GM12878 (cell line): ENCODE measurements around the gene FTO. TPM values are rescaled to one million over a fixed set of nuclear protein-coding genes. Genes with fewer than 3 reads are reported as not detected.

Experiments used
- ATAC-seq: fragments of 200-7000 bp; cut with Tn5 transposase; 3 replicates; pipeline ENCODE4 v1.9.1; 2020; ENCODE audit warnings: mild to moderate bottlenecking, moderate library complexity
- BruUV-seq: library from RNA; stranded (reverse); fragments of 400-500 nt; replicated peaks from 2 replicates; lab custom pipeline; 2021; lab: Mats Ljungman, UMichigan
- CTCF ChIA-PET: fragments of 300-600 bp; sonication (Branson Sonifier 250); formaldehyde crosslinking; extraction: SDS; loops from one replicate; lab custom pipeline; 2021; ENCODE audit warnings: inconsistent platforms; lab: Yijun Ruan, JAX
- POLR2A ChIA-PET: fragments of 350-600 bp; formaldehyde crosslinking; extraction: SDS; loops from one replicate; lab custom pipeline; 2021; ENCODE audit warnings: inconsistent platforms; lab: Charles Lee
- RAD21 ChIA-PET: fragments of 300-600 bp; sonication (Branson Sonifier 250); formaldehyde crosslinking; loops from one replicate; lab custom pipeline; 2023; ENCODE audit warnings: antibody characterized with exemption; ENCODE audit not compliant: unreplicated experiment; lab: Charles Lee
- SMC1A ChIA-PET: fragments of 300-600 bp; sonication (Branson Sonifier 250); formaldehyde crosslinking; loops from one replicate; lab custom pipeline; 2023; ENCODE audit not compliant: unreplicated experiment, uncharacterized antibody; lab: Charles Lee
- DNase-seq: peaks from one replicate; pipeline ENCODE4 v3.0.0-alpha.2; 2011; ENCODE audit warnings: low read depth, low spot score
- FAIRE-seq: peaks from 3 replicates; lab custom pipeline; 2011; peaks lifted over from hg19 to GRCh38; lab: Jason Lieb, UNC
- H2AFZ ChIP-seq: 2 replicates; pipeline ENCODE4 v1.6.0; 2011; ENCODE audit warnings: low read depth, low read length, control low read depth; ENCODE audit not compliant: control insufficient read depth
- H3K27ac ChIP-seq: 2 replicates; pipeline ENCODE4 v1.5.1; 2011; ENCODE audit warnings: control low read depth; ENCODE audit not compliant: control insufficient read depth, insufficient read depth
- H3K27me3 ChIP-seq, 2 experiments: replicated peaks in 1 of 2; 2 replicates each; pipeline versions ENCODE4 v1.6.0 to v1.6.1; 2011; ENCODE audit warnings: low read length in 1 of 2; ENCODE audit not compliant: control insufficient read depth in 2 of 2, insufficient read depth in 2 of 2
- H3K36me3 ChIP-seq, 2 experiments: 2 replicates each; pipeline ENCODE4 v1.5.1; 2011; ENCODE audit warnings: low read length in 1 of 2; ENCODE audit not compliant: control insufficient read depth in 2 of 2, insufficient read depth in 2 of 2
- H3K4me1 ChIP-seq: 2 replicates; pipeline ENCODE4 v1.6.1; 2011; ENCODE audit warnings: mild to moderate bottlenecking, low read length, moderate library complexity, mixed read lengths; ENCODE audit not compliant: control insufficient read depth, insufficient read depth
- H3K4me2 ChIP-seq: 2 replicates; pipeline ENCODE4 v1.6.0; 2011; ENCODE audit warnings: control low read depth; ENCODE audit not compliant: control insufficient read depth, insufficient read depth
- H3K4me3 ChIP-seq: fragments of 200-600 bp; sonication (generic); 2 replicates; pipeline ENCODE4 v1.5.1; 2016
- H3K79me2 ChIP-seq: 2 replicates; pipeline ENCODE4 v1.6.0; 2011; ENCODE audit warnings: low read length; ENCODE audit not compliant: control insufficient read depth, insufficient read depth
- H3K9ac ChIP-seq: 2 replicates; pipeline ENCODE4 v1.8.0; 2011; ENCODE audit warnings: low read length, control low read depth, mixed read lengths; ENCODE audit not compliant: control insufficient read depth, insufficient read depth
- H3K9me3 ChIP-seq: replicated peaks from 3 replicates; pipeline ENCODE4 v1.5.1; 2011; ENCODE audit warnings: mild to moderate bottlenecking, low read length; ENCODE audit not compliant: control insufficient read depth, insufficient read depth
- H4K20me1 ChIP-seq: 2 replicates; pipeline ENCODE4 v1.6.0; 2011; ENCODE audit not compliant: control insufficient read depth, insufficient read depth
- ATF3 ChIP-seq: IDR thresholded peaks from 2 replicates; pipeline ENCODE4 v1.6.1; 2011; ENCODE audit warnings: low read depth, mild to moderate bottlenecking, low read length, moderate library complexity, borderline replicate concordance; ENCODE audit errors: extremely low read depth
- CREM ChIP-seq: IDR thresholded peaks from 2 replicates; pipeline ENCODE4 v1.6.1; 2014; ENCODE audit warnings: antibody characterized with exemption, low read depth
- DPF2 ChIP-seq: fragments of 450-650 bp; IDR thresholded peaks from 2 replicates; pipeline ENCODE4 v1.6.1; 2017; ENCODE audit warnings: mild to moderate bottlenecking
- FOXK2 ChIP-seq: fragments of 450-650 bp; IDR thresholded peaks from 2 replicates; pipeline ENCODE4 v1.6.1; 2017; ENCODE audit warnings: mild to moderate bottlenecking, moderate library complexity
- GATAD2B ChIP-seq: fragments of 450-650 bp; conservative IDR thresholded peaks from 2 replicates; pipeline ENCODE4 v1.6.1; 2017; ENCODE audit warnings: low read depth, mild to moderate bottlenecking, moderate library complexity
- MLLT1 ChIP-seq: fragments of 450-650 bp; IDR thresholded peaks from 2 replicates; pipeline ENCODE4 v1.6.1; 2016; ENCODE audit warnings: mild to moderate bottlenecking
- MYC ChIP-seq: IDR thresholded peaks from 2 replicates; pipeline ENCODE4 v1.6.1; 2011; ENCODE audit warnings: mild to moderate bottlenecking, low read length, moderate library complexity, inconsistent platforms; ENCODE audit not compliant: insufficient read depth, insufficient replicate concordance, insufficient read length, severe bottlenecking
- NKRF ChIP-seq: fragments of 450-650 bp; conservative IDR thresholded peaks from 2 replicates; pipeline ENCODE4 v1.6.1; 2017; ENCODE audit warnings: mild to moderate bottlenecking, moderate library complexity
- NR2C1 ChIP-seq: fragments of 450-650 bp; IDR thresholded peaks from 2 replicates; pipeline ENCODE4 v1.6.1; 2017; ENCODE audit warnings: antibody characterized with exemption, mild to moderate bottlenecking, moderate library complexity
- POLR2AphosphoS2 ChIP-seq: IDR thresholded peaks from 2 replicates; pipeline ENCODE4 v1.6.1; 2011; ENCODE audit warnings: low read depth, mild to moderate bottlenecking, low read length, improper control_type of control experiment, moderate library complexity
- POLR2AphosphoS5 ChIP-seq: IDR thresholded peaks from 2 replicates; pipeline ENCODE4 v1.6.1; 2011; ENCODE audit warnings: mild to moderate bottlenecking, low read length, inconsistent platforms
- SPI1 ChIP-seq: IDR thresholded peaks from 2 replicates; pipeline ENCODE4 v1.6.1; 2011; ENCODE audit warnings: low read depth, mild to moderate bottlenecking, low read length, moderate library complexity, borderline replicate concordance; ENCODE audit not compliant: insufficient read depth
- TAF1 ChIP-seq: IDR thresholded peaks from 2 replicates; pipeline ENCODE4 v1.6.1; 2011; ENCODE audit warnings: mild to moderate bottlenecking, low read depth, low read length, borderline replicate concordance
- TBL1XR1 ChIP-seq: IDR thresholded peaks from 2 replicates; pipeline ENCODE4 v1.6.1; 2012; ENCODE audit warnings: low read depth, low read length, improper control_type of control experiment
- USF1 ChIP-seq: IDR thresholded peaks from 2 replicates; pipeline ENCODE4 v1.6.1; 2011; ENCODE audit warnings: borderline replicate concordance, low read depth, mild to moderate bottlenecking, moderate library complexity, mixed read lengths, low read length; ENCODE audit not compliant: insufficient read depth; ENCODE audit errors: extremely low read length
- WGBS: methylation state at CpG from one replicate; pipeline ENCODE4 v1.1.6; 2016; ENCODE audit warnings: low lambda C conversion rate; ENCODE audit not compliant: insufficient replicate concordance, insufficient coverage; ENCODE audit errors: missing lambda C conversion rate; 5-methylcytosine and 5-hydroxymethylcytosine counted together
- in situ Hi-C: fragments of 300-500 bp; cut with MboI; formaldehyde crosslinking; loops from 9 replicates; pipeline ENCODE4 v1.14.3; 2018; ENCODE audit warnings: mixed read lengths
- intact Hi-C: fragments of 100-400 bp; cut with micrococcal nuclease; formaldehyde crosslinking; loops from one replicate; pipeline ENCODE4 v1.14.2; 2022; ENCODE audit not compliant: unreplicated experiment
- polyA plus RNA-seq, 11 experiments: library from polyadenylated mRNA; depleted of rRNA in 4 of 11; unstranded in 6 of 11; stranded (reverse) in 5 of 11; fragments of >200 nt; fragmentation: Nextera tagmentation in 4 of 11; fragmentation: Illumina TruSeq in 1 of 11; extraction: Ambion mirVana in 4 of 11; extraction: Trizol in 1 of 11; gene quantifications; 1 replicate in 1 of 11; 2 replicates in 10 of 11; pipeline versions ENCODE4 v1.2.1 to v1.2.3, GENCODE V29; 2011 to 2016; ENCODE audit warnings: inconsistent platforms in 2 of 11, missing spikeins in 2 of 11, low read depth in 1 of 11
- total RNA-seq, 4 experiments: library from RNA; depleted of rRNA in 3 of 4; stranded (reverse); fragments of >200 nt in 3 of 4; fragmentation: Illumina TruSeq in 1 of 4; extraction: Trizol in 1 of 4; gene quantifications; 2 replicates each; pipeline versions ENCODE4 v1.2.1 to v1.2.3, GENCODE V29; 2013 to 2021
- TF ChIP-seq, protein P1 (sequence below): fragments of 450-650 bp; IDR thresholded peaks from 2 replicates; pipeline ENCODE4 v1.6.1; 2018; ENCODE audit warnings: mild to moderate bottlenecking, low read depth, moderate library complexity; ENCODE audit not compliant: partially characterized antibody

FTO gene
- total and polyA plus RNA-seq, 10 of the 15 experiments (the other 5 are each of a cell fraction or from before 2014, with no cell fraction given), result 20.1 to 55.0 (median 47.0) TPM

DNA sequence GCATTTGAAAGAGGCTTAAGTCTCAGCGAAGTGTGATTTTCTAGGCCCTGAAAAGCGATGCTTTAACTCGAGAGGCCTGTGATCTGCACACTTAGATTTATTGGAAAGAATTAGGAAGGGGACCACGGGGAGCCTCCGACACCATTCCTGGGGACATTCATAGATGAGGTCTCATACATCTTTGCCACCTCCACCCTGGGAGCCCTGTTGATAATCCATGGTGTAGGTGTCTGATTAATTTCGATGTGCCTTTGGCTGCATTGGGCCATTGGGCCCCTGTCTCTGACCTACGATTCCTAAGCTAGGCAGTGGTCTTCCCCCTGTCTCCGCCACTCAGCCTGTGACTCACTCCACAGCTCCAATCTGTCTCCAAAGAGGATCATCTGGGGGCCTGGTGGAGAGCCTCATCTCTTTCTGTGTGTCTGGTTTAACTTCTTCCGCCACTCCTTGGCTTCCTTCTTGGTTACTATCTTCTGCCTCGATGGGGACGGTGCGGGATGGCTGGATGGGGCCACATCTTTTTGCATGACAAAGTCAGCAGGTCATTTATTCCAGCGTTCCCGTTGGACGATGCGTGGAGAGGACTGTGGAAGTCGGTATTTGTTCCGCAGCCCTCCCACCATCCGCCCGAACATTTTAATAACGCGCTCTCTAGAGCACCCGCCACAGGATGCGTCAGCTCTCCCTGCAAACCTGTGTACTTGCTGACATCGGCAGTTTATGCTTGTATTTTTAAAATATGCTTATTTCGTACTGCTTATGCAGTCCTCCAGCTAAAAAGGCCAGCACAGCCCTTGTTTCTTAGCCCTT is 473.3 kb downstream of the FTO start:
- H2AFZ ChIP-seq, result no peak overlapping the region
- no peak overlapping the region for H3K4me3 ChIP-seq
- no TSS peak for BruUV-seq
- ChIA-PET CTCF (no interaction called here), RAD21 (no interaction called here), POLR2A (no interaction called here), SMC1A (no interaction called here)
- no peaks in the 10 kb centered on the region for H4K20me1 ChIP-seq
- H3K36me3 ChIP-seq, result no peaks in the 10 kb centered on the region
- no peak for ATAC-seq
- H3K79me2 ChIP-seq, result no peaks in the 10 kb centered on the region
- H3K9ac ChIP-seq, result no peak overlapping the region
- no peak overlapping the region for H3K4me2 ChIP-seq
- H3K27ac ChIP-seq, result no peak overlapping the region
- no peaks in the 10 kb centered on the region for H3K4me1 ChIP-seq
- in situ Hi-C loops, result no loop called here
- FAIRE-seq, result no peak
- intact Hi-C loops, result no loop called here
- 54% methylated on average over 26 of the region's 26 CpGs for WGBS
- DNase-seq, result no peak
- no peaks in the 10 kb centered on the region for H3K27me3 ChIP-seq
- H3K9me3 ChIP-seq, result no peaks in the 10 kb centered on the region
- TF ChIP-seq MLLT1 (no peak), DPF2 (no peak), FOXK2 (no peak), SPI1 (no peak), USF1 (no peak), CREM (no peak), TAF1 (no peak), POLR2AphosphoS2 (no peak), MYC (no peak), ATF3 (no peak), NR2C1 (no peak), TBL1XR1 (no peak), GATAD2B (no peak), POLR2AphosphoS5 (no peak), NKRF (no peak)
- TF ChIP-seq, protein P1, sequence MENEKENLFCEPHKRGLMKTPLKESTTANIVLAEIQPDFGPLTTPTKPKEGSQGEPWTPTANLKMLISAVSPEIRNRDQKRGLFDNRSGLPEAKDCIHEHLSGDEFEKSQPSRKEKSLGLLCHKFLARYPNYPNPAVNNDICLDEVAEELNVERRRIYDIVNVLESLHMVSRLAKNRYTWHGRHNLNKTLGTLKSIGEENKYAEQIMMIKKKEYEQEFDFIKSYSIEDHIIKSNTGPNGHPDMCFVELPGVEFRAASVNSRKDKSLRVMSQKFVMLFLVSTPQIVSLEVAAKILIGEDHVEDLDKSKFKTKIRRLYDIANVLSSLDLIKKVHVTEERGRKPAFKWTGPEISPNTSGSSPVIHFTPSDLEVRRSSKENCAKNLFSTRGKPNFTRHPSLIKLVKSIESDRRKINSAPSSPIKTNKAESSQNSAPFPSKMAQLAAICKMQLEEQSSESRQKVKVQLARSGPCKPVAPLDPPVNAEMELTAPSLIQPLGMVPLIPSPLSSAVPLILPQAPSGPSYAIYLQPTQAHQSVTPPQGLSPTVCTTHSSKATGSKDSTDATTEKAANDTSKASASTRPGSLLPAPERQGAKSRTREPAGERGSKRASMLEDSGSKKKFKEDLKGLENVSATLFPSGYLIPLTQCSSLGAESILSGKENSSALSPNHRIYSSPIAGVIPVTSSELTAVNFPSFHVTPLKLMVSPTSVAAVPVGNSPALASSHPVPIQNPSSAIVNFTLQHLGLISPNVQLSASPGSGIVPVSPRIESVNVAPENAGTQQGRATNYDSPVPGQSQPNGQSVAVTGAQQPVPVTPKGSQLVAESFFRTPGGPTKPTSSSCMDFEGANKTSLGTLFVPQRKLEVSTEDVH, result no peak
